ENCODE measurements around the gene TXK.
"Not testable (repeated sequence)": the region's sequence is repeated elsewhere in the genome, so short reads cannot be mapped to it uniquely, and the experiment has no call there.

The TXK gene

GRCh38 chr4:48134081-48134480, at the start of gene TXK:
TSS of gene TXK (minus strand) at chr4:48134250. CDS start at chr4:48134170, 80 bp downstream.
- no peak for FAIRE-seq

- no peak for FAIRE-seq
Measured at GRCh38 chr4:48180234-48180633, 46.2 kb upstream of the TXK start.

- no peak for FAIRE-seq
Measured at GRCh38 chr4:48178931-48179330, 44.9 kb upstream of the TXK start.

GRCh38 chr4:48175806-48176205, 41.8 kb upstream of the TXK start:
- no peak for FAIRE-seq

- no peak for FAIRE-seq
Measured at GRCh38 chr4:48175328-48175727, 41.3 kb upstream of the TXK start.

GRCh38 chr4:48173056-48173991, 39.3 kb upstream of the TXK start:
- no peak for FAIRE-seq

GRCh38 chr4:48172651-48173050, 38.6 kb upstream of the TXK start:
- FAIRE-seq, result no peak

GRCh38 chr4:48169636-48170035, 35.6 kb upstream of the TXK start:
- no peak for FAIRE-seq

GRCh38 chr4:48167538-48168263, 33.7 kb upstream of the TXK start:
- no peak for FAIRE-seq

- not testable (repeated sequence) for FAIRE-seq
Measured at GRCh38 chr4:48164561-48164960, 30.5 kb upstream of the TXK start.

- no peak for FAIRE-seq
Measured at GRCh38 chr4:48163746-48164145, 29.7 kb upstream of the TXK start.

GRCh38 chr4:48162162-48162561, 28.1 kb upstream of the TXK start:
- FAIRE-seq, result no peak

- FAIRE-seq, result no peak
Measured at GRCh38 chr4:48157271-48157670, 23.2 kb upstream of the TXK start.

- FAIRE-seq, result no peak
Measured at GRCh38 chr4:48156423-48156822, 22.4 kb upstream of the TXK start.

GRCh38 chr4:48153791-48154550, 19.9 kb upstream of the TXK start:
- no peak for FAIRE-seq

- FAIRE-seq, result no peak
Measured at GRCh38 chr4:48152259-48152658, 18.2 kb upstream of the TXK start.

- no peak for FAIRE-seq
Measured at GRCh38 chr4:48149827-48150370, 15.8 kb upstream of the TXK start.

- FAIRE-seq, result no peak
Measured at GRCh38 chr4:48147621-48148020, 13.6 kb upstream of the TXK start.

GRCh38 chr4:48141048-48141447, 7.0 kb upstream of the TXK start:
- FAIRE-seq, result peak; percentile 98

GRCh38 chr4:48139691-48140090, 5.6 kb upstream of the TXK start:
- FAIRE-seq, result no peak

- no peak for FAIRE-seq
Measured at GRCh38 chr4:48138936-48139335, 4.9 kb upstream of the TXK start.

- no peak for FAIRE-seq
Measured at GRCh38 chr4:48138511-48138910, 4.5 kb upstream of the TXK start.

- FAIRE-seq, result no peak
Measured at GRCh38 chr4:48137846-48138245, 3.8 kb upstream of the TXK start.

Measured in islet of Langerhans (tissue), 1 donor.